Measurements from ENCODE around the gene SMAD6. TPM values are rescaled to one million over a fixed set of nuclear protein-coding genes. Genes with fewer than 3 reads are reported as not detected.
"Not testable (repeated sequence)": the region's sequence is repeated elsewhere in the genome, so short reads cannot be mapped to it uniquely, and the experiment has no call there.

SMAD6 gene
- total and polyA plus RNA-seq, 3 experiments from 2014 or later, result 0.04 to 0.26 TPM; not detected in 1

GRCh38 chr15:66825731-66826130 lies 123.7 kb downstream of the SMAD6 start:
- ChIA-PET POLR2A (no interaction called here), CTCF (interaction anchor here (1.6 kb wide), 1 partner anchor 26 kb away, joined by 4 read pairs; no protein-coding TSS in a partner anchor)
- H3K9me3 Mint-ChIP-seq, result no peaks in the 10 kb centered on the region
- Histone ChIP-seq H3K9me3 (ENCODE audit: low read length) (no peaks in the 10 kb centered on the region), H3K36me3 (ENCODE audit: insufficient read depth, low read length) (no peaks in the 10 kb centered on the region), H3K27ac (ENCODE audit: low read depth, low read length) (no peak overlapping the region), H3K4me3 (ENCODE audit: low read length) (no peak overlapping the region), H3K4me1 (ENCODE audit: insufficient read depth, low read length) (no peaks in the 10 kb centered on the region), H3K27me3 (ENCODE audit: insufficient read depth, low read length, poor library complexity, severe bottlenecking) (no peaks in the 10 kb centered on the region)
- no peaks in the 10 kb centered on the region for H3K36me3 Mint-ChIP-seq
- no peak for DNase-seq
- H3K27ac Mint-ChIP-seq, result no peak overlapping the region
- no peaks in the 10 kb centered on the region for H3K4me1 Mint-ChIP-seq
- H3K27me3 Mint-ChIP-seq, result peaks cover 1 to 14% of the 10 kb centered on the region in 2 donors
- no peak overlapping the region for H3K4me3 Mint-ChIP-seq

GRCh38 chr15:66826507-66826906 lies 124.5 kb downstream of the SMAD6 start:
- no peaks in the 10 kb centered on the region for H3K4me1 Mint-ChIP-seq
- no peak for DNase-seq
- H3K9me3 ChIP-seq (ENCODE audit: low read length), result no peaks in the 10 kb centered on the region
- no peak overlapping the region for H3K27ac ChIP-seq (ENCODE audit: low read depth, low read length)
- no peaks in the 10 kb centered on the region for H3K4me1 ChIP-seq (ENCODE audit: insufficient read depth, low read length)
- no peaks in the 10 kb centered on the region for H3K36me3 Mint-ChIP-seq
- CTCF ChIA-PET, result no interaction called here
- H3K27me3 ChIP-seq (ENCODE audit: insufficient read depth, low read length, poor library complexity, severe bottlenecking), result no peaks in the 10 kb centered on the region
- POLR2A ChIA-PET, result no interaction called here
- H3K36me3 ChIP-seq (ENCODE audit: insufficient read depth, low read length), result no peaks in the 10 kb centered on the region
- no peak overlapping the region for H3K4me3 Mint-ChIP-seq
- H3K9me3 Mint-ChIP-seq, result no peaks in the 10 kb centered on the region
- no peak overlapping the region for H3K4me3 ChIP-seq (ENCODE audit: low read length)
- H3K27me3 Mint-ChIP-seq, result peaks cover 3 to 21% of the 10 kb centered on the region in 2 donors
- H3K27ac Mint-ChIP-seq, result no peak overlapping the region

GRCh38 chr15:66827039-66827697 lies 125.1 kb downstream of the SMAD6 start:
- Histone ChIP-seq H3K27me3 (ENCODE audit: insufficient read depth, low read length, poor library complexity, severe bottlenecking) (no peaks in the 10 kb centered on the region), H3K27ac (ENCODE audit: low read depth, low read length) (no peak overlapping the region), H3K4me3 (ENCODE audit: low read length) (no peak overlapping the region), H3K36me3 (ENCODE audit: insufficient read depth, low read length) (no peaks in the 10 kb centered on the region), H3K4me1 (ENCODE audit: insufficient read depth, low read length) (no peaks in the 10 kb centered on the region), H3K9me3 (ENCODE audit: low read length) (no peaks in the 10 kb centered on the region)
- no peaks in the 10 kb centered on the region for H3K4me1 Mint-ChIP-seq
- H3K27ac Mint-ChIP-seq, result no peak overlapping the region
- CTCF ChIA-PET, result no interaction called here
- H3K36me3 Mint-ChIP-seq, result no peaks in the 10 kb centered on the region
- POLR2A ChIA-PET, result no interaction called here
- peaks cover 3 to 22% of the 10 kb centered on the region in 2 donors for H3K27me3 Mint-ChIP-seq
- no peak for DNase-seq
- H3K4me3 Mint-ChIP-seq, result no peak overlapping the region
- no peaks in the 10 kb centered on the region for H3K9me3 Mint-ChIP-seq

GRCh38 chr15:66827698-66828055 lies 125.6 kb downstream of the SMAD6 start:
- ChIA-PET CTCF (no interaction called here), POLR2A (no interaction called here)
- no peaks in the 10 kb centered on the region for H3K36me3 ChIP-seq (ENCODE audit: insufficient read depth, low read length)
- no peaks in the 10 kb centered on the region for H3K9me3 Mint-ChIP-seq
- no peak overlapping the region for H3K27ac ChIP-seq (ENCODE audit: low read depth, low read length)
- H3K4me1 Mint-ChIP-seq, result no peaks in the 10 kb centered on the region
- no peak for DNase-seq
- H3K27me3 Mint-ChIP-seq, result peaks cover 2 to 22% of the 10 kb centered on the region in 2 donors
- no peaks in the 10 kb centered on the region for H3K36me3 Mint-ChIP-seq
- H3K4me3 Mint-ChIP-seq, result no peak overlapping the region
- no peak overlapping the region for H3K4me3 ChIP-seq (ENCODE audit: low read length)
- H3K9me3 ChIP-seq (ENCODE audit: low read length), result no peaks in the 10 kb centered on the region
- no peaks in the 10 kb centered on the region for H3K4me1 ChIP-seq (ENCODE audit: insufficient read depth, low read length)
- no peak overlapping the region for H3K27ac Mint-ChIP-seq
- H3K27me3 ChIP-seq (ENCODE audit: insufficient read depth, low read length, poor library complexity, severe bottlenecking), result no peaks in the 10 kb centered on the region

- H3K4me1 ChIP-seq (ENCODE audit: insufficient read depth, low read length); DNase-seq; H3K27ac Mint-ChIP-seq; CTCF ChIA-PET; H3K4me3 ChIP-seq (ENCODE audit: low read length); H3K4me3 Mint-ChIP-seq; H3K27me3 ChIP-seq (ENCODE audit: insufficient read depth, low read length, poor library complexity, severe bottlenecking); H3K36me3 Mint-ChIP-seq; H3K4me1 Mint-ChIP-seq; H3K27ac ChIP-seq (ENCODE audit: low read depth, low read length); H3K9me3 Mint-ChIP-seq; H3K9me3 ChIP-seq (ENCODE audit: low read length); H3K36me3 ChIP-seq (ENCODE audit: insufficient read depth, low read length); POLR2A ChIA-PET: not testable (repeated sequence)
- H3K27me3 Mint-ChIP-seq, result peaks cover 2 to 22% of the 10 kb centered on the region in 2 donors
These were observed 126.9 kb downstream of the SMAD6 start for GRCh38 chr15:66828817-66829541.

GRCh38 chr15:66829551-66830121 lies 127.6 kb downstream of the SMAD6 start:
- Mint-ChIP-seq H3K36me3 (no peaks in the 10 kb centered on the region), H3K4me3 (no peak overlapping the region), H3K9me3 (no peaks in the 10 kb centered on the region), H3K4me1 (no peaks in the 10 kb centered on the region), H3K27ac (no peak overlapping the region), H3K27me3 (peaks cover 2 to 22% of the 10 kb centered on the region in 2 donors)
- POLR2A ChIA-PET, result no interaction called here
- no peak for DNase-seq
- H3K9me3 ChIP-seq (ENCODE audit: low read length), result no peaks in the 10 kb centered on the region
- CTCF ChIA-PET, result no interaction called here
- no peak overlapping the region for H3K27ac ChIP-seq (ENCODE audit: low read depth, low read length)
- H3K4me3 ChIP-seq (ENCODE audit: low read length), result no peak overlapping the region
- H3K36me3 ChIP-seq (ENCODE audit: insufficient read depth, low read length), result no peaks in the 10 kb centered on the region
- H3K27me3 ChIP-seq (ENCODE audit: insufficient read depth, low read length, poor library complexity, severe bottlenecking), result no peaks in the 10 kb centered on the region
- H3K4me1 ChIP-seq (ENCODE audit: insufficient read depth, low read length), result no peaks in the 10 kb centered on the region

- Mint-ChIP-seq H3K27me3 (peaks cover 2 to 22% of the 10 kb centered on the region in 2 donors), H3K36me3 (no peaks in the 10 kb centered on the region), H3K4me3 (no peak overlapping the region), H3K4me1 (no peaks in the 10 kb centered on the region), H3K9me3 (no peaks in the 10 kb centered on the region), H3K27ac (peak overlapping the region in 1 of 8 donors; percentile 91)
- H3K27me3 ChIP-seq (ENCODE audit: insufficient read depth, low read length, poor library complexity, severe bottlenecking), result no peaks in the 10 kb centered on the region
- H3K4me3 ChIP-seq (ENCODE audit: low read length), result no peak overlapping the region
- CTCF ChIA-PET, result no interaction called here
- POLR2A ChIA-PET, result no interaction called here
- no peaks in the 10 kb centered on the region for H3K9me3 ChIP-seq (ENCODE audit: low read length)
- H3K36me3 ChIP-seq (ENCODE audit: insufficient read depth, low read length), result no peaks in the 10 kb centered on the region
- H3K27ac ChIP-seq (ENCODE audit: low read depth, low read length), result no peak overlapping the region
- no peak for DNase-seq
- no peaks in the 10 kb centered on the region for H3K4me1 ChIP-seq (ENCODE audit: insufficient read depth, low read length)
These were observed 128.3 kb downstream of the SMAD6 start for GRCh38 chr15:66830358-66830757.

GRCh38 chr15:66830823-66831222 lies 128.8 kb downstream of the SMAD6 start:
- no peak for DNase-seq
- Mint-ChIP-seq H3K4me1 (no peaks in the 10 kb centered on the region), H3K36me3 (no peaks in the 10 kb centered on the region), H3K9me3 (no peaks in the 10 kb centered on the region), H3K4me3 (no peak overlapping the region), H3K27me3 (peaks cover 2 to 22% of the 10 kb centered on the region in 2 donors), H3K27ac (no peak overlapping the region)
- Histone ChIP-seq H3K4me3 (ENCODE audit: low read length) (no peak overlapping the region), H3K9me3 (ENCODE audit: low read length) (no peaks in the 10 kb centered on the region), H3K36me3 (ENCODE audit: insufficient read depth, low read length) (no peaks in the 10 kb centered on the region), H3K4me1 (ENCODE audit: insufficient read depth, low read length) (no peaks in the 10 kb centered on the region), H3K27me3 (ENCODE audit: insufficient read depth, low read length, poor library complexity, severe bottlenecking) (no peaks in the 10 kb centered on the region), H3K27ac (ENCODE audit: low read depth, low read length) (no peak overlapping the region)
- ChIA-PET POLR2A (no interaction called here), CTCF (no interaction called here)
